A549 (cell line): Measurements from ENCODE around the gene ITPKB. TPM values are rescaled to one million over a fixed set of nuclear protein-coding genes. Genes with fewer than 3 reads are reported as not detected.
A peak's percentile ranks its signal among the peaks of the same experiment; 100 is the strongest.

Source experiments
- ATAC-seq, 2 experiments: fragments of 200-7000 bp in 1 of 2; fragments of >200 bp in 1 of 2; cut with Nextera tagmentation in 1 of 2; cut with Tn5 transposase in 1 of 2; 3 replicates each; pipeline versions ENCODE4 v1.8.0 to v1.9.1; 2018 to 2020; ENCODE audit warnings: mild to moderate bottlenecking in 1 of 2, moderate library complexity in 1 of 2
- CTCF ChIA-PET: fragments of 300-600 bp; sonication (Branson Sonifier 250); formaldehyde crosslinking; extraction: SDS; loops from one replicate; lab custom pipeline; 2021; ENCODE audit warnings: antibody characterized with exemption, inconsistent platforms; lab: Yijun Ruan, JAX
- POLR2A ChIA-PET: fragments of 350-600 bp; formaldehyde crosslinking; extraction: SDS; loops from one replicate; lab custom pipeline; 2021; ENCODE audit warnings: antibody characterized with exemption, inconsistent platforms; lab: Yijun Ruan, JAX
- DNase-seq, 2 experiments: peaks; one replicate each; pipeline versions ENCODE4 v3.0.0 to v3.0.0-alpha.2; 2011 to 2016; ENCODE audit warnings: low read depth in 1 of 2, low spot score in 1 of 2
- FAIRE-seq: peaks from 2 replicates; lab custom pipeline; 2011; peaks lifted over from hg19 to GRCh38; lab: Jason Lieb, UNC
- H3K27ac ChIP-seq, 2 experiments: fragments of >200 bp; sonication (Bioruptor Twin); formaldehyde crosslinking; 3 replicates each; pipeline ENCODE4 v1.5.1; 2016 to 2017
- H3K4me1 ChIP-seq: fragments of >200 bp; sonication (Bioruptor Twin); formaldehyde crosslinking; 3 replicates; pipeline ENCODE4 v1.6.1; 2016
- H3K4me2 ChIP-seq: fragments of >200 bp; sonication (Bioruptor Twin); formaldehyde crosslinking; 3 replicates; pipeline ENCODE4 v1.6.1; 2016
- H3K4me3 ChIP-seq: fragments of >200 bp; sonication (Bioruptor Twin); formaldehyde crosslinking; 3 replicates; pipeline ENCODE4 v1.5.1; 2016
- H3K9me3 ChIP-seq: fragments of >200 bp; sonication (Bioruptor Twin); formaldehyde crosslinking; 3 replicates; pipeline ENCODE4 v1.6.1; 2016
- BHLHE40 ChIP-seq: IDR thresholded peaks from 2 replicates; pipeline ENCODE4 v1.6.1; 2012; ENCODE audit warnings: low read depth, low read length, inconsistent platforms
- CBX2 ChIP-seq: fragments of 200-600 bp; sonication (generic); IDR thresholded peaks from 2 replicates; pipeline ENCODE4 v1.6.1; 2016; ENCODE audit warnings: low read depth, mild to moderate bottlenecking, borderline replicate concordance
- CEBPB ChIP-seq, 2 experiments: fragments of >200 bp in 1 of 2; sonication (Bioruptor Twin) in 1 of 2; formaldehyde crosslinking in 1 of 2; IDR thresholded peaks; 2 replicates each; pipeline ENCODE4 v1.6.1; 2012 to 2016
- CHD2 ChIP-seq: fragments of 150-350 bp; IDR thresholded peaks from 2 replicates; pipeline ENCODE4 v1.6.1; 2014; ENCODE audit warnings: low read length; ENCODE audit not compliant: partially characterized antibody
- CHD4 ChIP-seq: fragments of 200-600 bp; sonication (generic); IDR thresholded peaks from 2 replicates; pipeline ENCODE4 v1.6.1; 2016; ENCODE audit warnings: antibody characterized with exemption, mild to moderate bottlenecking, borderline replicate concordance
- EHF ChIP-seq: fragments of 250-450 bp; sonication (Bioruptor Pico); IDR thresholded peaks from 2 replicates; pipeline ENCODE4 v1.5.0; 2020; ENCODE audit warnings: mild to moderate bottlenecking
- FOSB ChIP-seq: fragments of 250-450 bp; sonication (Bioruptor Pico); IDR thresholded peaks from 2 replicates; pipeline ENCODE4 v1.5.0; 2020; ENCODE audit warnings: mild to moderate bottlenecking, moderate library complexity
- FOSL2 ChIP-seq, 2 experiments: fragments of 450-650 bp in 1 of 2; fragments of >200 bp in 1 of 2; sonication (Bioruptor Twin) in 1 of 2; formaldehyde crosslinking; IDR thresholded peaks; 2 replicates each; pipeline versions ENCODE4 v1.5.0 to v1.6.1; 2016 to 2020; ENCODE audit warnings: mild to moderate bottlenecking in 1 of 2, moderate library complexity in 1 of 2
- GATA3 ChIP-seq: IDR thresholded peaks from 2 replicates; pipeline ENCODE4 v1.6.1; 2012; ENCODE audit warnings: borderline replicate concordance
- HEYL ChIP-seq: fragments of 250-450 bp; sonication (Bioruptor Pico); IDR thresholded peaks from 2 replicates; pipeline ENCODE4 v1.8.0; 2021; ENCODE audit warnings: mild to moderate bottlenecking, moderate library complexity
- HOXB5 ChIP-seq: fragments of 250-450 bp; sonication (Bioruptor Pico); IDR thresholded peaks from 2 replicates; pipeline ENCODE4 v1.5.0; 2020; ENCODE audit warnings: mild to moderate bottlenecking, moderate library complexity
- JUN ChIP-seq, 2 experiments: fragments of >200 bp; sonication (Bioruptor Twin); formaldehyde crosslinking; IDR thresholded peaks; 2 replicates in 1 of 2; 3 replicates in 1 of 2; pipeline ENCODE4 v1.6.1; 2016 to 2017
- JUNB ChIP-seq: fragments of >200 bp; sonication (Bioruptor Twin); formaldehyde crosslinking; IDR thresholded peaks from 2 replicates; pipeline ENCODE4 v1.6.1; 2016
- MAFK ChIP-seq: fragments of 450-650 bp; IDR thresholded peaks from 2 replicates; pipeline ENCODE4 v1.6.1; 2014; ENCODE audit not compliant: partially characterized antibody
- MYC ChIP-seq: IDR thresholded peaks from 2 replicates; pipeline ENCODE4 v1.6.1; 2012; ENCODE audit warnings: mild to moderate bottlenecking, inconsistent platforms, low read length, improper control_type of control experiment, borderline replicate concordance
- NFE2L2 ChIP-seq: fragments of 150-350 bp; conservative IDR thresholded peaks from 2 replicates; pipeline ENCODE4 v1.6.1; 2014; ENCODE audit warnings: low read length
- POLR2AphosphoS2 ChIP-seq: conservative IDR thresholded peaks from 2 replicates; pipeline ENCODE4 v1.6.1; 2012; ENCODE audit warnings: low read length, improper control_type of control experiment, inconsistent platforms
- RNF2 ChIP-seq: fragments of 200-600 bp; sonication (generic); IDR thresholded peaks from 2 replicates; pipeline ENCODE4 v1.6.1; 2016; ENCODE audit warnings: low read depth, mild to moderate bottlenecking, antibody characterized with exemption, moderate library complexity, borderline replicate concordance
- SMC3 ChIP-seq: fragments of >200 bp; sonication (Bioruptor Twin); formaldehyde crosslinking; IDR thresholded peaks from 3 replicates; pipeline ENCODE4 v1.6.1; 2018; ENCODE audit warnings: inconsistent platforms
- TP53 ChIP-seq: fragments of 250-450 bp; sonication (Bioruptor Pico); IDR thresholded peaks from 2 replicates; pipeline ENCODE4 v1.5.0; 2021; ENCODE audit warnings: mild to moderate bottlenecking, moderate library complexity
- ZC3H11A ChIP-seq: fragments of 450-650 bp; IDR thresholded peaks from 2 replicates; pipeline ENCODE4 v1.6.1; 2014; ENCODE audit warnings: antibody characterized with exemption, mild to moderate bottlenecking
- ZFP36 ChIP-seq: fragments of 450-650 bp; IDR thresholded peaks from 2 replicates; pipeline ENCODE4 v1.6.1; 2014; ENCODE audit warnings: borderline replicate concordance; ENCODE audit not compliant: partially characterized antibody
- ZNF302 ChIP-seq: fragments of 250-450 bp; sonication (Bioruptor Pico); IDR thresholded peaks from 2 replicates; pipeline ENCODE4 v1.9.0; 2021; ENCODE audit warnings: inconsistent platforms, mild to moderate bottlenecking, moderate library complexity
- ZSCAN20 ChIP-seq: fragments of 250-450 bp; sonication (Bioruptor Pico); IDR thresholded peaks from 2 replicates; pipeline ENCODE4 v1.8.0; 2022; ENCODE audit warnings: mild to moderate bottlenecking, moderate library complexity
- WGBS: methylation state at CpG from one replicate; pipeline ENCODE4 v1.1.6; 2017; ENCODE audit errors: missing lambda C conversion rate; 5-methylcytosine and 5-hydroxymethylcytosine counted together
- polyA plus RNA-seq, 4 experiments: library from polyadenylated mRNA; depleted of rRNA in 3 of 4; stranded (reverse); fragments of >200 nt; fragmentation: RNase III in 1 of 4; extraction: RNeasy Plus Mini Kit Qiagen cat#74134 plus additional on column Dnase treatment in 1 of 4; gene quantifications; 2 replicates in 3 of 4; 3 replicates in 1 of 4; pipeline ENCODE4 v1.2.3, GENCODE V29; 2011 to 2017
- TF ChIP-seq, protein P1 (sequence below): fragments of 250-450 bp; sonication (Bioruptor Pico); IDR thresholded peaks from 2 replicates; pipeline ENCODE4 v1.5.0; 2021; ENCODE audit warnings: mild to moderate bottlenecking, moderate library complexity, borderline replicate concordance
- TF ChIP-seq, protein P2 (sequence below): fragments of 150-350 bp; IDR thresholded peaks from 2 replicates; pipeline ENCODE4 v1.6.1; 2014; ENCODE audit warnings: low read depth, mild to moderate bottlenecking, low read length
- TF ChIP-seq, protein P3 (sequence below): fragments of 250-450 bp; sonication (Bioruptor Pico); IDR thresholded peaks from 2 replicates; pipeline ENCODE4 v1.5.0; 2020; ENCODE audit warnings: low read depth, mild to moderate bottlenecking, moderate library complexity
- TF ChIP-seq, protein P4 (sequence below): fragments of >200 bp; sonication (Bioruptor Twin); formaldehyde crosslinking; IDR thresholded peaks from 3 replicates; pipeline ENCODE4 v1.5.1; 2016
- TF ChIP-seq, protein P5 (sequence below): fragments of 450-650 bp; IDR thresholded peaks from 2 replicates; pipeline ENCODE4 v1.6.1; 2014; ENCODE audit warnings: antibody characterized with exemption

ITPKB gene
- polyA plus RNA-seq, 2 of the 4 experiments (the other 2 are of a cell fraction) = 1.7 to 2.8 TPM

DNA sequence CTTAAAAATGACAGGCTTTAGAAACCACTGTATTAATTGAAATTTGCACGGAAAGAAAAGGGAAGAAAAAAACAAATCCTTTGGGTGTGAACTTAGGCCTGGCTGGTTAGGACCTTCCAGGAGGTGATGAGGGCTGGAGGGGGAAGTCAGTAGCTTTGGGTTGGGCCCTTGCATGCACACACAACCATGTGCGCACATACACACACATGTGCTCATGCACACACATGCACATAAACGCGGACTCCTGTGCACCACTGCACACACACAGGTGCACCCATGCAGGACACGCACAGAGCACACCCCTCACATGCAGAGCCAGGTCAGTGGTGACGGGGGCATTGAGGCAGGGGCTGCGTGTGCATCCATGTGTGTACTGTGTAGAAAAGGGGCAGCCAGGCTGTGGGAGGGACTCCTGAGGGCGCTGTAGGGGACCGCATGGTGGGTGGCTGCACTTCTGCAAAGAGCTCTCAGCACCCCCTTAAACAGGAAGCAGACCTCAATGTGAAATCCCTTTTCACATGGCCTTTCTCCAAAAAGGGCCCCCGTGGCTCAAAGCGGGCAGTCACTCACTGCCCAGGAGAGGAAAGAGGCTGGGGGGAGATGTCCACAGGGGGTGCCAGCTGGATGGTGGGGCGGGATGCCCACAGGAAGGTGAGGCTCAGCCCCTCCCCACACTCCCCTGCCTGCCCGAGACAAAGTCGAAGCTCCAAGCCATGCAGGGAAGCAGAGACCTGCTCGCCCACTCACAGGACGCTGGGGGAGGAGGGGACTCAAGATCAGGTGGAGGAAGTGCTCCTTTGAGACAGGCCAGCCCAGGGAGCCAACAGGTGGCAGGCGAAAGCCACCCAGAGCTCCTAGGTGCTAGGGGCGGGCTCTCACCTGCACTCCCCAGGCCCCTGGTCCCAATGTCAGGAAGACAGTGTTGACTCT is 95.2 kb downstream of the ITPKB start:
- ATAC-seq (no peak), DNase-seq (no peak), FAIRE-seq (no peak)
- H3K27ac ChIP-seq = no peak overlapping the region
- no peaks in the 10 kb centered on the region for H3K4me1 ChIP-seq
- H3K4me2 ChIP-seq = no peak overlapping the region
- 88% methylated on average over 15 of the region's 18 CpGs for WGBS
- ChIA-PET CTCF (interaction anchor here (0.7 to 4.6 kb wide), 5 partner anchors 10 to 184 kb away, joined by 3 to 18 read pairs (median 4); no protein-coding TSS in a partner anchor), POLR2A (no interaction called here)
- H3K4me3 ChIP-seq = no peak overlapping the region
- H3K9me3 ChIP-seq = no peaks in the 10 kb centered on the region
- TF ChIP-seq, protein P1, sequence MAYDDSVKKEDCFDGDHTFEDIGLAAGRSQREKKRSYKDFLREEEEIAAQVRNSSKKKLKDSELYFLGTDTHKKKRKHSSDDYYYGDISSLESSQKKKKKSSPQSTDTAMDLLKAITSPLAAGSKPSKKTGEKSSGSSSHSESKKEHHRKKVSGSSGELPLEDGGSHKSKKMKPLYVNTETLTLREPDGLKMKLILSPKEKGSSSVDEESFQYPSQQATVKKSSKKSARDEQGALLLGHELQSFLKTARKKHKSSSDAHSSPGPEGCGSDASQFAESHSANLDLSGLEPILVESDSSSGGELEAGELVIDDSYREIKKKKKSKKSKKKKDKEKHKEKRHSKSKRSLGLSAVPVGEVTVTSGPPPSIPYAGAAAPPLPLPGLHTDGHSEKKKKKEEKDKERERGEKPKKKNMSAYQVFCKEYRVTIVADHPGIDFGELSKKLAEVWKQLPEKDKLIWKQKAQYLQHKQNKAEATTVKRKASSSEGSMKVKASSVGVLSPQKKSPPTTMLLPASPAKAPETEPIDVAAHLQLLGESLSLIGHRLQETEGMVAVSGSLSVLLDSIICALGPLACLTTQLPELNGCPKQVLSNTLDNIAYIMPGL (CRISPR knock-in tag) = no peak
- TF ChIP-seq TP53 (CRISPR knock-in tag) (no peak), NFE2L2 (no peak), JUNB (no peak), EHF (CRISPR knock-in tag) (no peak), ZSCAN20 (CRISPR knock-in tag) (no peak), POLR2AphosphoS2 (no peak), SMC3 (no peak), HOXB5 (CRISPR knock-in tag) (no peak), HEYL (CRISPR knock-in tag) (no peak)
- TF ChIP-seq, protein P2, sequence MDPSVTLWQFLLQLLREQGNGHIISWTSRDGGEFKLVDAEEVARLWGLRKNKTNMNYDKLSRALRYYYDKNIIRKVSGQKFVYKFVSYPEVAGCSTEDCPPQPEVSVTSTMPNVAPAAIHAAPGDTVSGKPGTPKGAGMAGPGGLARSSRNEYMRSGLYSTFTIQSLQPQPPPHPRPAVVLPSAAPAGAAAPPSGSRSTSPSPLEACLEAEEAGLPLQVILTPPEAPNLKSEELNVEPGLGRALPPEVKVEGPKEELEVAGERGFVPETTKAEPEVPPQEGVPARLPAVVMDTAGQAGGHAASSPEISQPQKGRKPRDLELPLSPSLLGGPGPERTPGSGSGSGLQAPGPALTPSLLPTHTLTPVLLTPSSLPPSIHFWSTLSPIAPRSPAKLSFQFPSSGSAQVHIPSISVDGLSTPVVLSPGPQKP = no peak

DNA sequence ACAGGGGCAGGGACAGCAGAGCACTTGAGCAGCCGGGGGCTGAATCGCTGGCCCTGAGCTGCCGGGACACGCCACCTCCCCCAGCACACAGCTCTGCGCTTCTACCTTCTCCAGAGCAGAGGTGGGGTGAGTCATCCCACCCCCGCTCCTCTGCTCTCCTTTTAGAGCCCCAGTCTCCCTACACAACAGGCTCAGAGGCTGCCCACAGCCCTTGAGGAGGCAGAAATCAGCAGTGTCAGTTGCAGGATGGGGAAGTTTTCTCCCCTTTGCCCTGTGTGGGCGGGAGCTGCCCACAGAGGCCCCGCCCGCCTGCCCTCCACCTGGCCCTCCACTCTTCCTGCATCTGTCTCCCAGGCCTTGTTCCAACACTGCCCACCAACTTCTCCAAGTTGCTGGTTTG is 95.9 kb downstream of the ITPKB start:
- TF ChIP-seq CBX2 = no peak
- no peak for TF ChIP-seq CHD4
- no peak for TF ChIP-seq ZFP36
- TF ChIP-seq ZNF302 (CRISPR knock-in tag) = no peak
- TF ChIP-seq FOSB (CRISPR knock-in tag) = no peak
- no peak for TF ChIP-seq CHD2
- TF ChIP-seq, protein P3, sequence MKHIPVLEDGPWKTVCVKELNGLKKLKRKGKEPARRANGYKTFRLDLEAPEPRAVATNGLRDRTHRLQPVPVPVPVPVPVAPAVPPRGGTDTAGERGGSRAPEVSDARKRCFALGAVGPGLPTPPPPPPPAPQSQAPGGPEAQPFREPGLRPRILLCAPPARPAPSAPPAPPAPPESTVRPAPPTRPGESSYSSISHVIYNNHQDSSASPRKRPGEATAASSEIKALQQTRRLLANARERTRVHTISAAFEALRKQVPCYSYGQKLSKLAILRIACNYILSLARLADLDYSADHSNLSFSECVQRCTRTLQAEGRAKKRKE (CRISPR knock-in tag) = no peak
- no peak for TF ChIP-seq RNF2
- TF ChIP-seq GATA3 = no peak
- TF ChIP-seq BHLHE40 = no peak
- TF ChIP-seq ZC3H11A = no peak
- TF ChIP-seq MAFK = no peak
- no peak for TF ChIP-seq CEBPB (IDR thresholded peaks at IDR 0.05)
- TF ChIP-seq, protein P4, sequence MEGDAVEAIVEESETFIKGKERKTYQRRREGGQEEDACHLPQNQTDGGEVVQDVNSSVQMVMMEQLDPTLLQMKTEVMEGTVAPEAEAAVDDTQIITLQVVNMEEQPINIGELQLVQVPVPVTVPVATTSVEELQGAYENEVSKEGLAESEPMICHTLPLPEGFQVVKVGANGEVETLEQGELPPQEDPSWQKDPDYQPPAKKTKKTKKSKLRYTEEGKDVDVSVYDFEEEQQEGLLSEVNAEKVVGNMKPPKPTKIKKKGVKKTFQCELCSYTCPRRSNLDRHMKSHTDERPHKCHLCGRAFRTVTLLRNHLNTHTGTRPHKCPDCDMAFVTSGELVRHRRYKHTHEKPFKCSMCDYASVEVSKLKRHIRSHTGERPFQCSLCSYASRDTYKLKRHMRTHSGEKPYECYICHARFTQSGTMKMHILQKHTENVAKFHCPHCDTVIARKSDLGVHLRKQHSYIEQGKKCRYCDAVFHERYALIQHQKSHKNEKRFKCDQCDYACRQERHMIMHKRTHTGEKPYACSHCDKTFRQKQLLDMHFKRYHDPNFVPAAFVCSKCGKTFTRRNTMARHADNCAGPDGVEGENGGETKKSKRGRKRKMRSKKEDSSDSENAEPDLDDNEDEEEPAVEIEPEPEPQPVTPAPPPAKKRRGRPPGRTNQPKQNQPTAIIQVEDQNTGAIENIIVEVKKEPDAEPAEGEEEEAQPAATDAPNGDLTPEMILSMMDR = no peak
- no peak for TF ChIP-seq MYC
- TF ChIP-seq, protein P5, sequence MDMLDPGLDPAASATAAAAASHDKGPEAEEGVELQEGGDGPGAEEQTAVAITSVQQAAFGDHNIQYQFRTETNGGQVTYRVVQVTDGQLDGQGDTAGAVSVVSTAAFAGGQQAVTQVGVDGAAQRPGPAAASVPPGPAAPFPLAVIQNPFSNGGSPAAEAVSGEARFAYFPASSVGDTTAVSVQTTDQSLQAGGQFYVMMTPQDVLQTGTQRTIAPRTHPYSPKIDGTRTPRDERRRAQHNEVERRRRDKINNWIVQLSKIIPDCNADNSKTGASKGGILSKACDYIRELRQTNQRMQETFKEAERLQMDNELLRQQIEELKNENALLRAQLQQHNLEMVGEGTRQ = no peak
- TF ChIP-seq FOSL2 (IDR thresholded peaks at IDR 0.05) = no peak
- TF ChIP-seq FOSL2 (CRISPR knock-in tag; IDR thresholded peaks at IDR 0.05) = no peak
- no peak for TF ChIP-seq JUN (IDR thresholded peaks at IDR 0.05)
- no peak overlapping the region for H3K4me3 ChIP-seq
- ChIA-PET POLR2A (no interaction called here), CTCF (interaction anchor here (1.3 to 4.6 kb wide), 4 partner anchors 9 to 185 kb away, joined by 3 to 18 read pairs (median 4); no protein-coding TSS in a partner anchor)
- no peaks in the 10 kb centered on the region for H3K9me3 ChIP-seq
- no peak overlapping the region for H3K27ac ChIP-seq
- H3K4me2 ChIP-seq = no peak overlapping the region
- 74% methylated on average over 9 of the region's 9 CpGs for WGBS
- no peak for DNase-seq
- FAIRE-seq = no peak
- H3K4me1 ChIP-seq = no peaks in the 10 kb centered on the region
- ATAC-seq = peak in 1 of 2 experiments; percentile 52; a peak in 3 of 6 replicates
